ENCODE results near the gene KRTAP10-3.

- no peak for TF ChIP-seq CTCF (IDR thresholded peaks at IDR 0.05)
- no peak for TF ChIP-seq POLR2A (IDR thresholded peaks at IDR 0.05)
Measured at GRCh38 chr21:44523567-44524413, 34.8 kb downstream of the KRTAP10-3 start.
